PC-3 (cell line): ENCODE measurements around the gene SLC24A3.

Experiments used
- EZH2 ChIP-seq: fragments of 300-600 bp; sonication (generic); IDR thresholded peaks from one replicate; pipeline ENCODE4 v1.6.1; 2017; ENCODE audit warnings: antibody characterized with exemption, mild to moderate bottlenecking, low read length; ENCODE audit not compliant: unreplicated experiment
- EZH2phosphoT487 ChIP-seq: fragments of 300-600 bp; sonication (generic); IDR thresholded peaks from 2 replicates; pipeline ENCODE4 v1.6.1; 2018; ENCODE audit warnings: mild to moderate bottlenecking, antibody characterized with exemption, low read length, borderline replicate concordance
- TF ChIP-seq, protein P1 (sequence below): fragments of 300-600 bp; sonication (generic); conservative IDR thresholded peaks from 2 replicates; pipeline ENCODE4 v1.5.1; 2017; ENCODE audit warnings: antibody characterized with exemption, low read depth, mild to moderate bottlenecking, low read length

DNA sequence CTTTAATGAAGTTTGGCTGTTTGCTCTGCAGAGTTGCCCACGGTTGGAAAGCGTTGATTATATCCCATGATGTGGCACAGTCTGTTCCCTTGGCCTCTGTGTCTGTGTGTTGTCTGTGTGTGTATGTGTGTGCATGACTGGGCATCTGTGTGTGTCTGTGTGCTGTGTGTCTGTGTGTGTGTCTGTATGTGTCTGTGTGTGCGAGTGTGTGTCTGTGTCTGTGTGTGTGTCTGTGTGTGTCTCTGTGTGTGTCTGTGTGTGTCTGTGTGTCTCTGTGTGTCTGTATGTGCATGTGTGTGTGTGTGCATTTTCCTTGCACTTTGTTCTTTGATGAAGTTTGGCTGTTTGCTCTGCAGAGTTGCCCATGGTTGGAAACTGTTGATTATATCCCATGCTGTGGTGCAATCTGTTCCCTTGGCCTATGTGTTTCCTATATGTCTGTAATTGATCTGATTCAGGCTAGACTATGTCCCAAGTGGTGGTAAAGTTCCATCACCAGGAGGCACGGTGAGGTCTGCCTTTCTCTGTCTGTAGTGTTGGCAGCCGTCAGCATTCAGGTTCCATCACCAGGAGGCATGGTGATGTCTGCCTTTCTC is 467.6 kb downstream of the SLC24A3 start:
- TF ChIP-seq, protein P1, sequence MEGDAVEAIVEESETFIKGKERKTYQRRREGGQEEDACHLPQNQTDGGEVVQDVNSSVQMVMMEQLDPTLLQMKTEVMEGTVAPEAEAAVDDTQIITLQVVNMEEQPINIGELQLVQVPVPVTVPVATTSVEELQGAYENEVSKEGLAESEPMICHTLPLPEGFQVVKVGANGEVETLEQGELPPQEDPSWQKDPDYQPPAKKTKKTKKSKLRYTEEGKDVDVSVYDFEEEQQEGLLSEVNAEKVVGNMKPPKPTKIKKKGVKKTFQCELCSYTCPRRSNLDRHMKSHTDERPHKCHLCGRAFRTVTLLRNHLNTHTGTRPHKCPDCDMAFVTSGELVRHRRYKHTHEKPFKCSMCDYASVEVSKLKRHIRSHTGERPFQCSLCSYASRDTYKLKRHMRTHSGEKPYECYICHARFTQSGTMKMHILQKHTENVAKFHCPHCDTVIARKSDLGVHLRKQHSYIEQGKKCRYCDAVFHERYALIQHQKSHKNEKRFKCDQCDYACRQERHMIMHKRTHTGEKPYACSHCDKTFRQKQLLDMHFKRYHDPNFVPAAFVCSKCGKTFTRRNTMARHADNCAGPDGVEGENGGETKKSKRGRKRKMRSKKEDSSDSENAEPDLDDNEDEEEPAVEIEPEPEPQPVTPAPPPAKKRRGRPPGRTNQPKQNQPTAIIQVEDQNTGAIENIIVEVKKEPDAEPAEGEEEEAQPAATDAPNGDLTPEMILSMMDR, result no peak
- TF ChIP-seq EZH2 (no peak), EZH2phosphoT487 (no peak)
